Upper lobe of left lung (tissue), 6 donors: ENCODE data around the gene TRAPPC6A. TPM values are rescaled to one million over a fixed set of nuclear protein-coding genes. Genes with fewer than 3 reads are reported as not detected.

Experiments
- ATAC-seq, 2 donors: fragments of 200-7000 bp; cut with Tn5 transposase; one replicate each; pipeline ENCODE4 v1.9.1; 2022; ENCODE audit warnings: mild to moderate bottlenecking in 2 of 2, moderate library complexity in 2 of 2; ENCODE audit not compliant: low FRiP score in 2 of 2
- DNase-seq, 2 donors: peaks; one replicate each; pipeline ENCODE4 v3.0.0-alpha.2; 2019 to 2020
- H3K27ac ChIP-seq, 4 donors: fragments of 200-600 bp; sonication (generic); one replicate each; pipeline ENCODE4 v1.5.1; 2016 to 2019
- H3K27me3 ChIP-seq, 4 donors: fragments of 200-600 bp; sonication (generic); one replicate each; pipeline ENCODE4 v1.5.1; 2017 to 2019
- H3K36me3 ChIP-seq, 4 donors: fragments of 200-600 bp; sonication (generic); one replicate each; pipeline ENCODE4 v1.5.1; 2016 to 2019
- H3K4me1 ChIP-seq, 4 donors: fragments of 200-600 bp; sonication (generic); one replicate each; pipeline ENCODE4 v1.5.1; 2018 to 2019
- H3K4me3 ChIP-seq, 4 donors: fragments of 200-600 bp; sonication (generic); one replicate each; pipeline ENCODE4 v1.5.1; 2017 to 2019; ENCODE audit warnings: mild to moderate bottlenecking in 2 of 4, moderate library complexity in 1 of 4
- H3K9me3 ChIP-seq, 4 donors: fragments of 200-600 bp; sonication (generic); one replicate each; pipeline ENCODE4 v1.5.1; 2018 to 2019
- EP300 ChIP-seq, 4 donors: sonication (generic); formaldehyde crosslinking; IDR thresholded peaks; one replicate each; pipeline ENCODE4 v1.5.1; 2017; ENCODE audit warnings: antibody characterized with exemption in 4 of 4, control low read depth in 2 of 4
- POLR2A ChIP-seq, 4 donors: fragments of 450-650 bp; IDR thresholded peaks; one replicate each; pipeline ENCODE4 v1.5.1; 2016 to 2017; ENCODE audit warnings: antibody characterized with exemption in 4 of 4, mild to moderate bottlenecking in 2 of 4
- POLR2AphosphoS5 ChIP-seq, 2 donors: sonication (generic); formaldehyde crosslinking; IDR thresholded peaks; one replicate each; pipeline ENCODE4 v1.5.1; 2017; ENCODE audit warnings: antibody characterized with exemption in 2 of 2
- WGBS, 2 donors: methylation state at CpG; one replicate each; pipeline ENCODE4 v1.1.5; 2017 to 2018; 5-methylcytosine and 5-hydroxymethylcytosine counted together
- total RNA-seq, 6 donors: library from RNA; depleted of rRNA in 4 of 6; stranded (reverse); fragments of >200 nt in 4 of 6; gene quantifications; one replicate each; pipeline versions ENCODE4 v1.1.0 to v1.2.1, GENCODE V29; 2016 to 2021
- TF ChIP-seq, protein P1 (sequence below), 6 experiments: fragments of 450-650 bp in 4 of 6; fragments of 200-600 bp in 2 of 6; sonication (generic) in 2 of 6; IDR thresholded peaks; one replicate each; pipeline ENCODE4 v1.5.1; 2016 to 2019; ENCODE audit warnings: antibody characterized with exemption in 6 of 6
- donor health status: DM: no; HTN: no; CAD: no; lungs with moderate emphysema.
- donor health status: DM: no; HTN: yes; CAD: no; lungs with severe emphysema.

The TRAPPC6A gene
- total RNA-seq, 6 donors from 2014 or later = 10.5 to 53.3 (median 23.7) TPM

DNA sequence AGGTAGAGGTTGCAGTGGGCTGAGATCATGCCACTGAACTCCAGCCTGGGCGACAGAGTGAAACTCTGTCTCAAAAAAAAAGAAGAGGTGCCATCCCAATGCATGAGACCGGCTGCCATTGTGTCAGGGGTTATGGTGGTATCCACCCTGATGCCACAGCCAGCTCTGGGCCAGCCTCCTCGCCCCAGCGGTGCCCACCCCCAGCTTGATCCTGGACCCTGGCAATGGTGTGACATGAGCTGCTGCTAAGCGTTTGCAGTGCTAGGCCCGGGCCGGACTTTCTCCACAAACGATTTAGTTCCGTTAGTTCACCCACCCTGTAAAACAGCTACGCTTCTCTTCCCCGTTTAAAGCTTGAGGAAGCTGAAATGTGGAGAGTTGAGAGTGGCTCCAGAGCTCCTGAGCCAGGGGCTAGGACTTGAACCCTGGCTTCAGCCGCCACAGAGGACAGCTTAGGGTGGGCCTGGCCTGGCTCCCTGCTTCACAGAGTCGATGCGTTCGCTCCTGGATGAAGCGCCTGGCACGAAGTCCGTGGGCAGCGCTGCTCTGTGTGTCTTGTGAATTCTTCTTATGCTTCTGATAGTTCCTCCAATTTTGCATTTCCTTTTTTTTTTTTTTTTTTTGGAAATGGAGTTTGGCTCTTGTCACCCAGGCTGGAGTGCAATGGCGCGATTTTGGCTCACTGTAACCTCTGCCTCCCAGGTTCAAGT lies 42.7 kb downstream of the TRAPPC6A start:
- TF ChIP-seq, protein P1, sequence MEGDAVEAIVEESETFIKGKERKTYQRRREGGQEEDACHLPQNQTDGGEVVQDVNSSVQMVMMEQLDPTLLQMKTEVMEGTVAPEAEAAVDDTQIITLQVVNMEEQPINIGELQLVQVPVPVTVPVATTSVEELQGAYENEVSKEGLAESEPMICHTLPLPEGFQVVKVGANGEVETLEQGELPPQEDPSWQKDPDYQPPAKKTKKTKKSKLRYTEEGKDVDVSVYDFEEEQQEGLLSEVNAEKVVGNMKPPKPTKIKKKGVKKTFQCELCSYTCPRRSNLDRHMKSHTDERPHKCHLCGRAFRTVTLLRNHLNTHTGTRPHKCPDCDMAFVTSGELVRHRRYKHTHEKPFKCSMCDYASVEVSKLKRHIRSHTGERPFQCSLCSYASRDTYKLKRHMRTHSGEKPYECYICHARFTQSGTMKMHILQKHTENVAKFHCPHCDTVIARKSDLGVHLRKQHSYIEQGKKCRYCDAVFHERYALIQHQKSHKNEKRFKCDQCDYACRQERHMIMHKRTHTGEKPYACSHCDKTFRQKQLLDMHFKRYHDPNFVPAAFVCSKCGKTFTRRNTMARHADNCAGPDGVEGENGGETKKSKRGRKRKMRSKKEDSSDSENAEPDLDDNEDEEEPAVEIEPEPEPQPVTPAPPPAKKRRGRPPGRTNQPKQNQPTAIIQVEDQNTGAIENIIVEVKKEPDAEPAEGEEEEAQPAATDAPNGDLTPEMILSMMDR (IDR thresholded peaks at IDR 0.05) = no peak
- TF ChIP-seq POLR2A (IDR thresholded peaks at IDR 0.05) (no peak), POLR2AphosphoS5 (IDR thresholded peaks at IDR 0.05) (no peak), EP300 (IDR thresholded peaks at IDR 0.05) (no peak)
- no peak for ATAC-seq
- DNase-seq = peak in 1 of 2 donors; percentile 53
- Histone ChIP-seq H3K27ac (no peak overlapping the region), H3K36me3 (peaks cover 0 to 2% (median under 1%) of the 10 kb centered on the region in 4 donors), H3K4me1 (peaks cover 0 to 10% (median 5%) of the 10 kb centered on the region in 4 donors), H3K4me3 (no peak overlapping the region), H3K27me3 (no peaks in the 10 kb centered on the region), H3K9me3 (no peaks in the 10 kb centered on the region)
- 94 to 97% methylated on average over 20 to 21 of the region's 21 CpGs for WGBS, 2 donors

DNA sequence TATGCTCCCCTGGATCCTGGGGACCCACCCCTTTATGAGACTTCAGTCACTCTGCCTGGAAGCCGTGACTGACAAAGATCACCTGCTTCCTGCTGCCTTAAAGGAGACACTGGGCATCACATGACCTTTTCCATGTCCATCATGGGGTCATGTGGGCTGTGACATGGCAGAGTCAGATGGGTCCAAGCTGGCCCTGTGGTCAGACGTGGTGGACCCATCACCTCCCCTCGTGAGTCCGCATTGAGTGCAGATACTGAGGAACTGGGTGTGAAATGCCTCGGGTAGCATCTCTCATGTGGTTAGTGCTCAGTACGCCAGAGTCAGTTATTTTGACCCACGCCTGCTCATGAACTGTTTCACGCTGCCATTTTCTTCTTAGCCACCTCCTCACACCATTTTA lies 44.4 kb downstream of the TRAPPC6A start:
- WGBS, 2 donors = 89 to 96% methylated on average over 7 of the region's 8 CpGs
- no peak for TF ChIP-seq EP300 (IDR thresholded peaks at IDR 0.05)
- TF ChIP-seq, protein P1 (IDR thresholded peaks at IDR 0.05) = no peak
- TF ChIP-seq POLR2A (IDR thresholded peaks at IDR 0.05) = no peak
- TF ChIP-seq POLR2AphosphoS5 (IDR thresholded peaks at IDR 0.05) = no peak
- Histone ChIP-seq H3K36me3 (peaks cover 0 to 4% (median 0%) of the 10 kb centered on the region in 4 donors), H3K9me3 (no peaks in the 10 kb centered on the region), H3K27ac (no peak overlapping the region), H3K4me1 (peaks cover 0 to 10% (median 5%) of the 10 kb centered on the region in 4 donors), H3K4me3 (no peak overlapping the region), H3K27me3 (no peaks in the 10 kb centered on the region)
- DNase-seq (no peak), ATAC-seq (no peak)

DNA sequence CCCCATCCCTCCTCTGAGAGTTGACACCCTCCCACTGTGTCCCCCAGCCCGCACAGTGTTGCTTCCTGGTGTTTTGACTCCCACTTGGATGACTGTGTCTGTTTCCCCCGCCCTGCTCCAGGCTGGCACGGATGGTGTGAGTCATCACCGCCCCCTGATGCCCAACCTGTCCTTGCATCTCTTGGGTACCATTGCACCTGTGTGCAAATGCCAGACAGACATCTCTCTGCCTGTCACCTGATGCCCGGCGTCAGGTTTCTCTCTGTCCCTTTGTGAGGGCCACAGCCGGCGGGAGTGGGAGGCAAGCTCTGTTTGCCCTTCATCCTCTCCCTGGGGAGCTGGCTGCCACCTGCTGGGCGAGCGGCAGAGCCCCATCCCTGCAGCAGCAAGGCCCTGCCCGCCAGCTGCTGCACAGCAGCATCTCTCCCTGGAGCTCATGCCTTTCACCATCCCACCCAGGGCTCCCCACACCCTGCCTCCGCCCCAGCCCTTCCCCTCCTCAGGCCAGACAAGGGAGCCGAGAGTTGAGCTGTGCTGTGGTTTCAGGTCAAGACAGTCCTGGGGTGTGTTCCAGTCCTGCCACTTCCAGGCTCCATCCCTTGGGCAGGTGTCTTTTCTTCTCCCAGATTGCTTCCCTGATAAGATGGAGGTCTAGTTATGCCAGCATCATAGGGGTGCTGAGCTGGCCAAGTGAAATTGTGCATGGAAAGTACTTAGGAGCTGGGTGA lies 47.0 kb downstream of the TRAPPC6A start:
- H3K9me3 ChIP-seq = no peaks in the 10 kb centered on the region
- H3K4me3 ChIP-seq = no peak overlapping the region
- DNase-seq = no peak
- peaks cover 0 to 5% (median 0%) of the 10 kb centered on the region in 4 donors for H3K4me1 ChIP-seq
- TF ChIP-seq, protein P1 (IDR thresholded peaks at IDR 0.05) = peak in 2 of 6 experiments; percentile 13 to 16
- no peak for TF ChIP-seq POLR2AphosphoS5 (IDR thresholded peaks at IDR 0.05)
- peaks cover 0 to 5% (median 0%) of the 10 kb centered on the region in 4 donors for H3K36me3 ChIP-seq
- 76 to 85% methylated on average over 8 to 13 of the region's 13 CpGs for WGBS, 2 donors
- H3K27me3 ChIP-seq = no peaks in the 10 kb centered on the region
- H3K27ac ChIP-seq = no peak overlapping the region
- peak in 1 of 2 donors; percentile 12 for ATAC-seq

DNA sequence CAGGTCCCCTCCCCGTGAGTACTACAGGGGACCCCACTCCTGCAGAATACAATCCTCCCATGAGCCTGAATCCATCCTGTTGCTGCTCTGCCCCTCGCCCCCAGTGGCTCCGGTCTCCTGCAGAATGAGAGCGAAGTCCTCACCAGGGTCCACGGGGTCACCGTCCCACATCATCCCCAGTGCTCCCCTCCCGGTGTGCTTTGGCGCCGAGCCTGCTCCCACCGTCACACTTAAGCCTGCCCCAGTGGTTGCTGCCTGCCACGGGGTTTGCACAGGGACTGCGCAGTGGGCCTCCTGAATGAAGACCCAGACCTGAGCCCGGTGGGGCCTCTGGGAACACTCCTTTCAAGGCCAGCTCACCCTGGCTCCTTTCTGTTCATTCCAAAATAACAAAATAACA lies 47.8 kb downstream of the TRAPPC6A start:
- TF ChIP-seq POLR2AphosphoS5 (IDR thresholded peaks at IDR 0.05) (no peak), POLR2A (IDR thresholded peaks at IDR 0.05) (no peak), EP300 (IDR thresholded peaks at IDR 0.05) (no peak)
- TF ChIP-seq, protein P1 (IDR thresholded peaks at IDR 0.05) = no peak
- no peaks in the 10 kb centered on the region for H3K9me3 ChIP-seq
- no peaks in the 10 kb centered on the region for H3K27me3 ChIP-seq
- H3K4me3 ChIP-seq = no peak overlapping the region
- H3K27ac ChIP-seq = no peak overlapping the region
- peaks cover 0 to 9% (median 2%) of the 10 kb centered on the region in 4 donors for H3K4me1 ChIP-seq
- DNase-seq (no peak), ATAC-seq (no peak)
- 97 to 100% methylated on average over 5 to 13 of the region's 13 CpGs for WGBS, 2 donors
- peaks cover 0 to 5% (median 0%) of the 10 kb centered on the region in 4 donors for H3K36me3 ChIP-seq
